Measurements from ENCODE around the gene CLEC2A. TPM values are rescaled to one million over a fixed set of nuclear protein-coding genes. Genes with fewer than 3 reads are reported as not detected.
"Not testable (repeated sequence)": the region's sequence is repeated elsewhere in the genome, so short reads cannot be mapped to it uniquely, and the experiment has no call there.

Gene CLEC2A, protein sequence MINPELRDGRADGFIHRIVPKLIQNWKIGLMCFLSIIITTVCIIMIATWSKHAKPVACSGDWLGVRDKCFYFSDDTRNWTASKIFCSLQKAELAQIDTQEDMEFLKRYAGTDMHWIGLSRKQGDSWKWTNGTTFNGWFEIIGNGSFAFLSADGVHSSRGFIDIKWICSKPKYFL
- polyA plus RNA-seq: not detected

DNA sequence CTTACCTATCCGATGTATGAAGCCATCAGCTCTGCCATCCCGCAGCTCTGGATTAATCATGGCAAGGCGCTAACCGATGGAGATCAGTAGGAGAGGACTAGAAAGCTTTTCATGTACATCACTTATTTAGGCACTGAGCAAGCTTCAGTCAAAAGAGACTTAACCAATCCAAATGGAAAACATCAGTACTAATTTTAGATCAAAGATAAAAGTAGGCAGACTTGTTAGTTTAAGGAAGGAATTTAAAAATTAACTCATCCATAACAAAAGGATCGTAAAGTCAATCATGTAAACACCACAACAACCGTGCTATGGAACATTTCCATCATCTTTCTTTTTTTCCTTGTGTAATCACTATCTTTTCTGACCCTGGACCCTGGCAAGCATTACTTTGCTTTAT lies at the start of gene CLEC2A:
Gene CLEC2A (minus strand): TSS at position 101 of the 400 bp plus-strand sequence. CDS start 41 bp downstream, at position 60.
- WGBS, 3 donors: 83 to 94% (median 91%) methylated on average over 6 of the region's 6 CpGs
- no peak within 1 kb of the TSS for H3K27ac ChIP-seq (ENCODE audit: low read depth, low read length)

DNA sequence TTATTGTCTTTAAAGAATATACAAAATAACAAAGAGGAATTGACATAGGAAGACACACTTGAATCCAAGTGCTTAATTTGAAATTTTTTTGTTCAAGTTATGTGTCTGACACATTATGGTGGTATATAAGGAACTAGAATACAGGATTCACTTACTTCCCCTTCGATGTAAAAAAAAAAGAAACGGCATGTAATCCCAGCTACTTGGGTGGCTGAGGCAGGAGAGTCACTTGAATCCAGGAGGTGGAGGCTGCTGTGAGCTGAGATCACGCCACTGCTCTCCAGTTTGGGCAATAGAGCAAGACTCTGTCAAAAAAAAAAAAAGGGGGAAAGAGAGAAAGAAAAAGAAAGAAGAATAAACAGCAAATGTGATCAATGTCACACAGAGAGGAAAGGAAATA lies 48.0 kb upstream of the CLEC2A start:
- WGBS, 3 donors: 66 to 71% (median 70%) methylated on average over 3 of the region's 3 CpGs
- H3K27ac ChIP-seq (ENCODE audit: low read depth, low read length): no peak overlapping the region

DNA sequence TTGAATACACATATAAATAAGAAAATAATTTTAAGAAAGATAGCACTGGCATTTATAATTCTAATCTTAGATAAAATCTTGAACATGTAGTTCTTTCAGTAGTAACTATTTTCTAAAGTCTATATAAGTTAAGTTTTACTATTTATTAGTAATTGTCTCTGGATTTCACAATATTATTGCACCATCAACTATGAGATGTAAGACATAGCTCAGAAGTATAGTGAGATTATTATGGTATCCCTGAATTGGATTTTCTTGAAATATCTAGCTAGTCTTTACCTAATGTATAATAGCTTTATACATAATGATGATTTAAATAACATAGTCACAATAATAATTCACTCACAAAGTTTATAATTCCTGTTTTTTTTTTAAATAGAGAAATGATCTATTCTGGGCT lies 45.7 kb upstream of the CLEC2A start:
- H3K27ac ChIP-seq (ENCODE audit: low read depth, low read length): no peak overlapping the region

DNA sequence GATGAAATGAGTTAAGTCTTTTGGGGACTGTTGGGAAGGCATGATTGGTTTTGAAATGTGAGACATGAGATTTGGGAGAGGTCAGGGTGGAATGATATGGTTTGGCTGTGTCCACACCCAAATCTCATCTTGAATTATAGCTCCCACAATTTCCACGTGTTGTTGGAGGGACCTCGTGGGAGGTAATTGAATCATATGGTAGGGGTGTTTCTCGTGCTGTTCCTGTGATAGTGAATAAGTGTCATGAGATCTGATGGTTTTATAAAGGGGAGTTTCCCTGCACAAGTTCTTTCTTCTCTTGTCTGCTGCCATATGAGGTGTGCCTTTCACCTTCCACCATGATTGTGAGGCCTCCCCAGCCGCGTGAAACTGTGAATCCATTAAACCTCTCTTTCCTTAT lies 44.5 kb upstream of the CLEC2A start:
- H3K27ac ChIP-seq (ENCODE audit: low read depth, low read length): not testable (repeated sequence)
- 48 to 65% (median 55%) methylated on average over 5 of the region's 5 CpGs for whole genome bisulfite sequencing, 3 donors

DNA sequence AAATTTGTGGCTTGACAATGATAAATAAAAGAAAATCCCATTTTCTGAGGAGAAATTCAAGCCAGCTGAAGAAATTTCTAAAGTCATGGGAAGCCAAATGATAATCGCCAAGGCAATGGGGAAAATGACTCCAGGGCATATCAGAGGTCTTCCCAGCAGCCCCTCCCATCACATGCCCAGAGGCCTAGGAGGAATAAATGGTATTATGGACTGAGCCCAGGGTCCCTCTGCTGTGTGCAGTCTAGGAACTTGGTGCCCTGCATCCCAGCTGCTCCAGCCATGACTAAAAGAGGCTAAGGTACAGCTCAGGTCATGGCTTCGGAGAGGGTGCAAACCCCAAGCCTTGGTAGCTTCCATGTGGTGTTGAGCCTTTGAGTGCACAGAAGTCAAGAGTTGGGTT lies 43.4 kb upstream of the CLEC2A start:
- no peak overlapping the region for H3K27ac ChIP-seq (ENCODE audit: low read depth, low read length)
- WGBS, 3 donors: 86 to 93% (median 91%) methylated on average over 2 of the region's 2 CpGs

DNA sequence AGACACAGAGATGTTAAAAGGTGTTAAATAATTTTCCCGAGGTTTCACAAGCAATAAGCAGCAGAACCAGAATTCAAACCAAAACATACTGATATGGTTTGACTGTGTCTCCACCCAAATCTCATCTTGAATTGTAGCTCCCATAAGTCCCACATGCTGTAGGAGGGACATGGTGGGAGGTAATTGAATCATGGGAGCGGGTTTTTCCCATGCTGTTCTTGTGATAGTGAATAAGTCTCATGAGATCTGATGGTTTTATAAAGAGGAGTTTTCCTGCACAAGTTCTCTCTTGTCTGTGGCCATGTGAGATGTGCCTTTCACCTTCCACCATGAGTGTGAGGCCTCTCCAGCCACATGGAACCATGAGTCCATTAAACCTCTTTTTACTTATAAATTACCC lies 42.6 kb upstream of the CLEC2A start:
- not testable (repeated sequence) for H3K27ac ChIP-seq (ENCODE audit: low read depth, low read length)
- WGBS, 3 donors: 84 to 95% (median 94%) methylated on average over 2 of the region's 2 CpGs

DNA sequence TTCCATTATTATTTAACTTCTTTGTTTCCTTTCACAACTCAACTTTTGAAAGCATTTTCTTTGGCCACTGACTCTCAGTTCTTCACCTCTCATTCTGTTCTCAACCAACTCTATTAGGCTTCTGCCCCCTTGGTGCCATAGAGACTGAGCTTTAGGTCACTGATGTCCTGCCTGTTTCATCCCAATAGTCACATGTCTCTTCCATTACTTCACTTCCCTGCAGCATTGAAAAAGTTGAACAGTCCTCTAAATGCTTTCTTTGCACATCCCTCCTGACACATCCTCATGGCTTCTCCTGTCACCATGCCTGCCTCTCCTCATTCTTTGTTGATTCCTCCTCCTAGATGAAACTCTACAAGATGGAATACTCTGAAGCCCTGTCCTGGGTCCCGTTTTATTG lies 41.8 kb upstream of the CLEC2A start:
- 34 to 51% (median 48%) methylated on average over 1 of the region's 1 CpG for WGBS, 3 donors
- no peak overlapping the region for H3K27ac ChIP-seq (ENCODE audit: low read depth, low read length)

DNA sequence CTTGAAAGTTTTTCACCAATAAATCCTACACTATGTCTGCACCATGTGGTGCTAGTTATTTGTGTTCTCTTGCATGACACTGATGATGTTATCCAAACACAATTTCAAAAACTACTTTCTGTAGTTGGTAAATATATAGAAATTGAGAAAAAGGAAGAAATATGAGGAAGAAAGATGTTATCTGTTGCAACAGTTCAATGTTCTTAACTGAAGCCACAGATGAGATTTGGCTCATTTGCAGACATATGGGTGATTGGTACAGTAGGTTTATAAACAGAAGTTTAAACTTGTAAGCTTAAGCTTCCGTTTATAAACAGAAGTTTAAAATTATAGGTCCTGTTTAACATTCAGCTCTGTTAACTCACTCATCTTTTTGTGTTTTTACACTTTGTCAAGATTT lies 39.0 kb upstream of the CLEC2A start, which contains the start of gene CLEC12A:
Gene CLEC12A (plus strand): TSS at position 229 of the 400 bp plus-strand sequence. CDS start 188 bp downstream, outside the sequence.
- 55 to 73% (median 69%) methylated on average over 1 of the region's 1 CpG for WGBS, 3 donors
- no peak within 1 kb of the TSS for H3K27ac ChIP-seq (ENCODE audit: low read depth, low read length)

DNA sequence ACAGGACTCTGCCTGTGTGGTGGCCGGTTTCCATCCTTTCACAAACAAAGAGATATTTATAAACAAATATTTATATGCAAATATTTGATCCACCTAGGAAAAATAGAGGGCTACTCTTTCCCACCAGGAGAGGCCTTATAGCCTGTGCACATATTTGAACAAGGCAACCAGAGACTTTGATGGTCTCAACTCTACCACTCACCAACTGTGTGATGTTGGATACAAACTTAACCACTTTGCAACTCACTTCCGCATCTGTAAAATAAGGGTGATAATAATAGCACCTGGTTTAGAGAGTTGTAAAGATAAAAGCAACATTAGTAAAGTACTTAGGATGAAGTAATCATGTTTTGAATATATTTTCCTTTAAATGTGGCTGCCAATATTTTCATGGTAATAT lies 37.5 kb upstream of the CLEC2A start:
- WGBS, 3 donors: 60 to 92% (median 91%) methylated on average over 2 of the region's 2 CpGs
- no peak overlapping the region for H3K27ac ChIP-seq (ENCODE audit: low read depth, low read length)

DNA sequence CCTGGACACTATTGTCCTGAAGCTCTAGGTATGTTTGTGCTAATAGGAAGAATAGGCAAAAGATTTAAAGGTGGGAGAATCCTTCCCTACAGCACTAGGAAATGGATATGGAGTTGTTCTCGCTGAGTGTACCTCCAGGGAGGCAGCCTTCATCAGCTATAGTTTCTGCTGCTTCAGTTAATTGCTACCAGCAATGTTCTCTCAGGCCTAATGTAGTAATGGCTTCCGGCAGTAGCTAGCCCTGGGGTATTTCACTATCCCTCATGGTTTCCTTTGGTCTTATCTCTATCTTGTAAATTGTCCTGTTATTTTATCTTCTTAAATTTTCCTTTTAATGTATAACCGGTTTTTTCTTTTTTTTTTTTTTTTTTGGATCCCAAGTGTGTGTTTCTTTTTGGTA lies 29.7 kb upstream of the CLEC2A start:
- no peak overlapping the region for H3K27ac ChIP-seq (ENCODE audit: low read depth, low read length)
- 72 to 83% (median 80%) methylated on average over 3 of the region's 3 CpGs for WGBS, 3 donors

DNA sequence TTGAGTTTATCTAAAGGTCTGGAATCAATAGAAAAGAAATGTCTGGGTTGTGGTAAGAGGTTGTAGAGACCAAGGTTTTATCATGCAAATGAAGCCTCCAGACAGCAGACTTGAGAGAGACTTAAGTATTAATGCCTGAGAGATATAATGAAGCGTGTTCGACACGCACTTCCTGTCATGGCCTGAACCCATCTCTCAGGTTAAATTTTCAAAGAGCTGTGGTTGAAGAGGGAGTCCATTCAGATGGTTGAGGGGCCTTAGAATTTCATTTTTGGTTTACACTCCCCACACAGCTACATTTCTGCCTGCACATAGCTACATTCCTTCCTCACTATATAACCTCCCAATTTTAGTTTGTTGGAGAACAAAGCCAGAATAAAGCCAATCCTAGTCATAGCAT lies 28.9 kb upstream of the CLEC2A start:
- H3K27ac ChIP-seq (ENCODE audit: low read depth, low read length): no peak overlapping the region
- WGBS, 3 donors: 81 to 90% (median 89%) methylated on average over 3 of the region's 3 CpGs

DNA sequence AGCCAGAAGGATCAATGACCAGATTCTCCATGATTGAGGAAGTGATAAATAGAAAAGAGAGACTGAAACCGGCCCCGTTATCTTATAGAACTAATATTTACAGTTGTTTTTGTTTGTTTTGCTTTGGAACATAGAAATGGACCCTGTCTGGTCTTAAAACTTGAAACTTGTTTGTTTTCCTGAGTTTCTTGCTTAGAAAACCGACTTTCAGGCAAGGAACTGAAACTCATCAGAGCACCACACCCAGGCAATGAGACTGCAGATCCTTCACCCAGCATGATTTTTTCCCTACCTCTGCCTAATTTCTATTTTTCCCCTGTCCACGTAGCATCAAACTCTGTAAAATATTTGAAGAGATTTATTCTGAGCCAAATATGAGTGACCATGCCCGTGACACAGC lies 28.4 kb upstream of the CLEC2A start:
- 53 to 80% (median 70%) methylated on average over 5 of the region's 5 CpGs for WGBS, 3 donors
- no peak overlapping the region for H3K27ac ChIP-seq (ENCODE audit: low read depth, low read length)

DNA sequence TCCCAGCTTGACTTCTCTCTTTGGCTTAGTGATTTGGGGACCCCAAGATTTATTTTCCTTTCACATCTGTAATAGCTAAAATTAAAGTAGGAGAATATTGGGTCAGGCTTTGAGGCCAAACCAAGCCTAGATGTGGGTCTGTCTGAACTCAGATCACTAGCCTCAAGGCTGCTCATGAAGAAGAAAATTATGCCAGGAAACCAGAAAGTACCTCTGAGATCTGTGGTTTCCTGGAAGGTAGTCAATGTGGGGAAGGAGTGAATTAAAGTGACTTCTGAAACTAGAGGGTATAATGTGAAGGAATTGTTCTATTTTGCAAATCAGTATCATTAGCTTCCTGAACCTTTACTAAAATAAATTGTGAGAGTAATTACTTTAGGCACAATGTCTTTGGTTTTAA lies 25.7 kb upstream of the CLEC2A start:
- H3K27ac ChIP-seq (ENCODE audit: low read depth, low read length): no peak overlapping the region

DNA sequence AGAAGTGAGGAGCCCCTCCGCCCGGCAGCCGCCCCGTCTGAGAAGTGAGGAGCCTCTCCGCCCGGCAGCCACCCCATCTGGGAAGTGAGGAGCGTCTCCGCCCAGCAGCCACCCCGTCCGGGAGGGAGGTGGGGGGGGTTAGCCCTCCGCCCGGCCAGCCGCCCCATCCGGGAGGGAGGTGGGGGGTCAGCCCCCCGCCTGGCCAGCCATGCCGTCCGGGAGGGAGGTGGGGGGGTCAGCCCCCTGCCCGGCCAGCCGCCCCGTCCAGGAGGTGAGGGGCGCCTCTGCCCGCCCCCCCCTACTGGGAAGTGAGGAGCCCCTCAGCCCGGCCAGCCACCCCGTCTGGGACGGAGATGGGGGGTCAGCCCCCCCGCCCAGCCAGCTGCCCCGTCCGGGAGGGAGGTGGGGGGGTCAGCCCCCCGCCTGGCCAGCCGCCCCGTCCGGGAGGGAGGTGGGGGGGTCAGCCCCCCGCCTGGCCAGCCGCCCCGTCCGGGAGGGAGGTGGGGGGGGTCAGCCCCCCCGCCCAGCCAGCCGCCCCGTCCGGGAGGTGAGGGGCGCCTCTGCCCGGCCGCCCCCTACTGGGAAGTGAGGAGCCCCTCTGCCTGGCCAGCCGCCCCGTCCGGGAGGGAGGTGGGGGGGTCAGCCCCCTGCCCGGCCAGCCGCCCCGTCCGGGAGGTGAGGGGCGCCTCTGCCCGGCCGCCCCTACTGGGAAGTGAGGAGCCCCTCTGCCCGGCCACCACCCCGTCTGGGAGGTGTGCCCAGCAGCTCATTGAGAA lies 21.0 kb upstream of the CLEC2A start:
- not testable (repeated sequence) for H3K27ac ChIP-seq (ENCODE audit: low read depth, low read length)
- WGBS, 3 donors: 88 to 94% (median 94%) methylated on average over 6 to 20 of the region's 55 CpGs

DNA sequence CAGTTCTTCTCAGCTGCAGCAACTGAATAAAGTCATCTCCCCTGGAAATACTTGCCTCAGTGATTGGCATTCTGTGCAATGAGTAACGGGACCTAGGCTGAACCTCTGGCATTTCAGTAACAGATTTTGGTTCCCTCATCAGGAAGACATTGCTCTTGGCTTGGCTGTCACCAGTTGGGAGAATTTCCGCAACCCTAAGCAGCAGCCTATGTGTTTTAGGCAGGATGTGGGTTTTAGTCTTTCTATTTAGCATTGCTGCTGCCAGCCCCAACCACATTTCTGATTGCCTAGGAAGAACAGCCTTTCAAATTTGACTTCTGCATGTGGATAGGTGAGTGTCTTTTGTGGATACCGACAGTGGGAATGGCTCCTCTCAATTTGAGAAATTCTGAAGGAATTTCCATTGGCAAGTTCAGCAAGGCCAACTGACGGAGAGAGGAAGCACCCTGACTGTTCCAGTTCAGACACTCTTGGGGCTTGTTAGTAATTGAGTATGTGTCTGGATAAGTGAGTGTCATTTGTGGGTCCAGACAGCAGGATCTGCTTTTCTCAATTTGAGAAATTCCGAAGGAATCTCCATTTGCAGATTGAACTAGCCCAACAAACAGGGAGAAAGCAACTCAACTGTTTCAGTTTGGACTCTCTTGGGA lies 19.0 kb upstream of the CLEC2A start:
- WGBS, 3 donors: 60 to 77% (median 65%) methylated on average over 5 of the region's 5 CpGs
- no peak overlapping the region for H3K27ac ChIP-seq (ENCODE audit: low read depth, low read length)

DNA sequence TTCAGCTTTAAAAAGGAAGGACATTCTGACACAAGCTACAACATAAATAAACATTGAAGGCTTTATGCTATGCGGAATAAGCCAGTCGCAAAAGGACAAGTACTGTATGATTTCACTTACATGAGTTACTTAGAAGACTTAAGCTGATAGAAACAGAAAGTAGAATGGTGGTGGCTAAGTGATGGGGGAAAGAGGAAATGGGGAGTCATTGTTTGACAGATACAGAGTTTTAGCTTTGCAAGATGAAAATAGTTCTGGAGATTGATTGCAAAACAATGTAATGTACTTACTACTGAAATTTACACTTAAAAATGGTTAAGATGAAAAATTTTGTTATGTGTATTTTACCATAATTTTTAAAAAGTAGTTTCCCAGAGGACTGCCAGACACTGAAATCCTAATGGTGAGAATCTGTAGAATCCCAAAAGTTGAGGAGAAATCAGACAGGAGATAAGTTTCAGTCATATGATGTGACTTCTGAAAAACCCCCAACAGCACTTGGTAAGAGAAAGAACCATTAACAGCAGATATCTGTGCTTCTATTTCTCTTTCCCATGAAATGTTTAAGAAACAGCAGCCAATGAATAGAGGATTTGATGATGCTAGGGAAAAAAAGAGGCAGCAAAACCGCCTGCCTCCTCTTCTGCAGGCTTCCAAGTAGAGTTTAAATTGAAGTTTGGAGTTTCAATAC lies 16.6 kb upstream of the CLEC2A start:
- WGBS, 3 donors: 57 to 78% (median 66%) methylated on average over 3 of the region's 3 CpGs
- H3K27ac ChIP-seq (ENCODE audit: low read depth, low read length): no peak overlapping the region

DNA sequence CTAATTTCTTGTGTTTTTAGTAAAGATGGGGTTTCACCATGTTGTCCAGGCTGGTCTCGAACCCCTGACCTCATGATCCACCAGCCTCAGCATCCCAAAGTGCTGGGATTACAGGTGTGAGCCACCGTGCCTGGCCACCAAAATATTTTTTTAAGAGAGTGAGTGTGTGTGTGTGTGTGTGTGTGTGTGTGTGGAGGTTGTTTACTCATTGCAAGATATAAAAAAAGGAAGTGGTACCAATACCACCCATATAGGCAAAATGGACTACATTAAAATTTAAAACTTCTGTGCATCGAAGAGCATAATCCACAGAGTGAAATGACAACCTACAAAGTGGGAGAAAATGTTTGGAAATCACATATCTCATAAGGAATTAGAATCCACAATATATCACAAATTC lies 15.5 kb upstream of the CLEC2A start:
- 69 to 82% (median 78%) methylated on average over 3 of the region's 3 CpGs for WGBS, 3 donors
- H3K27ac ChIP-seq (ENCODE audit: low read depth, low read length): no peak overlapping the region

DNA sequence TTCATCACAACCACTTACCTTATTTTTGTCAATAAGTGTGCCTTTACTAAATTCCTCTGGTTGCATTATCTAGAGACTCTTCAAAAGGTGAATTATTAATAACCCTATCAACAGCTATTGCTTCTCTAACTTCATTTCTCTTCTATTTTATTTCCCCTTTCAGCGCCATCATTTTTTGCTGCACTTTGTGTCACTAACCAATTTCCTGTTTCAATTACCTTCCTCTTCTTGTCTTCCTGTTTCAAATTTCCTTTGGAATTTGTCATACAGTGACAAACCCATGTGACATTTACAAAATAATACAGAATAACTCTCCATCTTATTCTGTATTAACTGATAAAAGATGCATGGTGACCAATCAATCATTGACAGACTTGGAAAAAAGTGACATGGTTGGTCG lies 12.2 kb upstream of the CLEC2A start:
- H3K27ac ChIP-seq (ENCODE audit: low read depth, low read length): no peak overlapping the region
- 49 to 65% (median 53%) methylated on average over 2 of the region's 2 CpGs for WGBS, 3 donors

DNA sequence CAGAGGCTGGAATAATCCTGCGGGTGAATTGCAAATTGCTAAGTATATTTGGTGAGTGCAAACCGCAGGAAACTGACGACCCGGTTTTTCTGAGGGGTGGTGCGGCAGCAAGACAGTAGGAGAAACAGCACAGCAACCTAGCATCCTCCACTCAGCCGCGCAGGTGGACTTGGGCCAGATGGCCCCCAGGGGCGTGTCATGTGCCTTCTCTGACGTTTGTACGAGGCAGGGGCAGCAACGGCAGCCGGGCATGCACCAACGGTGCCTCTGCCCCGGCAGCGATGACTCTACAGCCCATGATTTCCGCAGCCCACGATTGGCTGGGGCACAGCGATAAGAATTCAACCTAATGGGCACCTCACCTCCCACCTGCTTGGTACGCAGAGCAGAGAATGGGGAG lies 11.1 kb upstream of the CLEC2A start:
- no peak overlapping the region for H3K27ac ChIP-seq (ENCODE audit: low read depth, low read length)
- 29 to 56% (median 49%) methylated on average over 19 of the region's 19 CpGs for WGBS, 3 donors
